Kidney epithelial cell (primary cell): ENCODE data around the gene SENP1. TPM values are rescaled to one million over a fixed set of nuclear protein-coding genes. Genes with fewer than 3 reads are reported as not detected.

Experiments
- DNase-seq: peaks from one replicate; pipeline ENCODE4 v3.0.0-alpha.2; 2010; ENCODE audit warnings: low read depth
- H3K27me3 ChIP-seq: 2 replicates; pipeline ENCODE4 v1.6.0; 2011; ENCODE audit warnings: low read length; ENCODE audit not compliant: control insufficient read depth, insufficient read depth
- H3K36me3 ChIP-seq: 2 replicates; pipeline ENCODE4 v1.5.1; 2011; ENCODE audit warnings: low read length; ENCODE audit not compliant: control insufficient read depth, insufficient read depth
- H3K4me3 ChIP-seq: 2 replicates; pipeline ENCODE4 v1.5.1; 2011; ENCODE audit warnings: low read depth, mild to moderate bottlenecking, control low read depth, low read length
- total RNA-seq: library from RNA; depleted of rRNA; stranded (reverse); fragments of >200 nt; gene quantifications from 2 replicates; pipeline ENCODE4 v1.2.3, GENCODE V29; 2015
- TF ChIP-seq, protein P1 (sequence below): IDR thresholded peaks from 2 replicates; pipeline ENCODE4 v1.5.1; 2011; ENCODE audit warnings: mild to moderate bottlenecking, moderate library complexity, low read length, control low read depth, inconsistent platforms; ENCODE audit not compliant: insufficient read depth, poor library complexity, severe bottlenecking

SENP1 gene
- total RNA-seq, 1 donor from 2014 or later = 13.2 TPM

DNA sequence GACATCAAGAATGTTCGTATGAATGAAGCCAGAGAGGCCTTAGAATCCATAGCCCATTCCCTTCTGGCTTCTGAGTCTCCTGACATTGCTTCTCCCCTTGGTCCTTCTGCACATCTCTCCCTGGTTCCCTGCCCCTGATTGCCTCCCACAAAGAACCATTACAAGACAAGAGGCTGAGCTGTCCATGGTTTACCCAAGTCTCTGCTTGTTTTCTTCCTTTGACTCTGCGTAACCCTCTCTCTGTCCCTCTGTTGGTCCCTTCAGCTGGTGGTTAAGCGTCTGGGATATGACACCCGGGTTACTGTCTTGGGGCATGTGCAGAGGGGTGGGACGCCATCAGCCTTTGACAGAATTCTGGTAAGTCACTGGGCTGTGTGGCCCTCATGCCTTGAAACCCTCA is 29.1 kb upstream of the SENP1 start:
- H3K36me3 ChIP-seq = peaks cover 3% of the 10 kb centered on the region
- TF ChIP-seq, protein P1, sequence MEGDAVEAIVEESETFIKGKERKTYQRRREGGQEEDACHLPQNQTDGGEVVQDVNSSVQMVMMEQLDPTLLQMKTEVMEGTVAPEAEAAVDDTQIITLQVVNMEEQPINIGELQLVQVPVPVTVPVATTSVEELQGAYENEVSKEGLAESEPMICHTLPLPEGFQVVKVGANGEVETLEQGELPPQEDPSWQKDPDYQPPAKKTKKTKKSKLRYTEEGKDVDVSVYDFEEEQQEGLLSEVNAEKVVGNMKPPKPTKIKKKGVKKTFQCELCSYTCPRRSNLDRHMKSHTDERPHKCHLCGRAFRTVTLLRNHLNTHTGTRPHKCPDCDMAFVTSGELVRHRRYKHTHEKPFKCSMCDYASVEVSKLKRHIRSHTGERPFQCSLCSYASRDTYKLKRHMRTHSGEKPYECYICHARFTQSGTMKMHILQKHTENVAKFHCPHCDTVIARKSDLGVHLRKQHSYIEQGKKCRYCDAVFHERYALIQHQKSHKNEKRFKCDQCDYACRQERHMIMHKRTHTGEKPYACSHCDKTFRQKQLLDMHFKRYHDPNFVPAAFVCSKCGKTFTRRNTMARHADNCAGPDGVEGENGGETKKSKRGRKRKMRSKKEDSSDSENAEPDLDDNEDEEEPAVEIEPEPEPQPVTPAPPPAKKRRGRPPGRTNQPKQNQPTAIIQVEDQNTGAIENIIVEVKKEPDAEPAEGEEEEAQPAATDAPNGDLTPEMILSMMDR = no peak
- H3K27me3 ChIP-seq = no peaks in the 10 kb centered on the region
- no peak for DNase-seq
- no peak overlapping the region for H3K4me3 ChIP-seq

DNA sequence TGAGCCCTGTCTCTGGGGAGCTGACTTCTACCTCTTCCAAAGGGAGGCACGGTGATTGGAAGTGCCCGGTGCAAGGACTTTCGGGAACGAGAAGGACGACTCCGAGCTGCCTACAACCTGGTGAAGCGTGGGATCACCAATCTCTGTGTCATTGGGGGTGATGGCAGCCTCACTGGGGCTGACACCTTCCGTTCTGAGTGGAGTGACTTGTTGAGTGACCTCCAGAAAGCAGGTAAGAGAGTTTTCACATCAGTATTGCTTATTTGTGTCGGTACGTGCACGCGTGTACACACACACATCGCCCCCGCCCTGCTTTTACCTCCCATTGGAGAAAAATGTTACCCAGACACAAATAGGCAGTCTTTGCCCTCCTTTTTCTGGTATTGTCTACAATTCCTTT is 26.9 kb upstream of the SENP1 start:
- H3K36me3 ChIP-seq = peaks cover 3% of the 10 kb centered on the region
- no peak overlapping the region for H3K4me3 ChIP-seq
- no peaks in the 10 kb centered on the region for H3K27me3 ChIP-seq
- TF ChIP-seq, protein P1 = no peak
- no peak for DNase-seq

DNA sequence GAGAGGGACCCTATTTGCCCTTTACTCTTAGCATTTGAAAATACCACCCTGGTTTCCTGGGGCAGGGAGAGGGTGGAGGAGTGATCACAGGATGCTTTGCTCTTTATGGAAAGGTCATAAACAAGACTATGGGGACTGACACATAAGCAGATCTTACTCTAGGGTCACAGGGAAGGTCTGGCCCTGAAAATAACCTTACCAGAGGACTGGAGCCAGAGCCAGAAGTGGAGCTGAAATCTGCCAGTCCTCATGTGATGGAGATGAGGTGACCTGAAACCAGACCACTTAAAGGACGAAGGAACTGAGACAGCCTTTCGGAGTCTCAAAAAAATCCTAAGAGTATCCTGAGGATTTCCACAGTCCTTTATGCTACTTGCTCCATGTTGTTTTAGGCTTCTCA is 25.6 kb upstream of the SENP1 start:
- Histone ChIP-seq H3K27me3 (no peaks in the 10 kb centered on the region), H3K36me3 (peaks cover 3% of the 10 kb centered on the region), H3K4me3 (no peak overlapping the region)
- TF ChIP-seq, protein P1 = no peak
- DNase-seq = no peak

DNA sequence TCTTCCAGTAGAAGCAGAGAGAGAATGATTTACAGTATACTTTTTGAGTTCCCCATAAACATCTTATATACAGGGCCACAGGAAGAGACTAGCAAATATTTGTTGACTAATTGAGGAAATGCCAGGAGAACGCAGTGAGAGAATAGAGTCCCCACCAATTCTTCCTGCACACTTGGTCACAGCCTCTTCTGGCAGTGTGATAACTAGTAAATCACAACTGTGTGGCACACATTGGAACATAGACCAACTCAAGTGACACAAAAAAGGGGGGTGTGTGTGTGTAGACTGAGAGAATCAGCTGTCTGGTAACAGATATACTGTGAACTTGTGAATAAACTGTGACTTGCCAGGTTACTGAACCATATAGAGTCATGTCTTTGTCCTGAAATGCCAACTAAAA is 23.5 kb upstream of the SENP1 start:
- peaks cover 3% of the 10 kb centered on the region for H3K36me3 ChIP-seq
- no peak for DNase-seq
- no peak overlapping the region for H3K4me3 ChIP-seq
- no peaks in the 10 kb centered on the region for H3K27me3 ChIP-seq
- TF ChIP-seq, protein P1 = no peak

DNA sequence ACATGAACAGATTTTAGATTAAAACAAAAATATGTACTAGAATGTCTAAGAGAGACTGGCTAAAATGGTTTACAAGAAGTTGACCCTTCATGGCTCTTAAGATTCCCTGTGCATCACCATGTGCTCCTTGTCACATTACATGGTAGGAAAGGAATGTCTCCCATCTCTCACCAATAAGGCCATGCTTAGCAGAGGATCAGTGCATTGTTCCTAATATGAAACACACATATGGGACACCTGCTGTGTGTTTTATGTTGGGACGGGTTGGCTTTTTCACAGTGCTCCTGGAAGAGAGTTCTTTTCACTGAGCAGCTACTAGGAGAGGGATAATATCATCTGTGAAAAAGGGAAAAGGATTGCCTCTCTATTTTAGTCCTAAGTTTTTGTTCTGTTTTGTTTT is 22.9 kb upstream of the SENP1 start:
- H3K27me3 ChIP-seq = no peaks in the 10 kb centered on the region
- TF ChIP-seq, protein P1 = no peak

DNA sequence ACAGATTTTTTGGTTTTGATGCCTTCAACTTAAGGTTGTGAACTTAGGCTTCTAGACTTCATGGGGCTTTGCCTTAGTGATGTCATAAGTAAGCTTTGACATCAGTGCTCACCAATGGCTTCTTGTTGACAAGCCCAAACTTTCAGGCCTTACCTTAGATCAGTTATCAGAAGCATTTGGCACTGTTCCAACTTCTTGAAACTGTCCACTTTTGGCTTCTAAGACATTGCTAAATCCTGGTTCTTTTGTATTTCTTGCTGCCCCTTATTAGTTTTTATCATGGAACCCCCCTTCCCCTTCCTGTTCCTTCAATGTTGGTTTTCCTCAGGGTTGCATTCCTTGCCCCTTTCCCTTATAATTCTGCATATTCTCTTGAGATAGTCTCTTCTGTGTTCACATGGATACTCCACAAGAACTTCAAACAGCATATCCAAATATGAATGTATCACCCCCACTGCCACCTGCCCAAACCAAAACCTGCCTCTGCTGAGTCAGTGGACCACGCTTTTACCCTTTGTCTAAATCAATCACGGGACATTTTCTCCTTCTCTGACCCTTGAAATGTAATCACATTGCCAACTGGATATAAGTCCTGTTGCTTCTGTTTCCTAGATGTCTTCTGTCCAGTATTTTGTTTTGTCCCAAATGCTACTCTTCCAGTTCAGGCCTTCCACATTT is 21.2 kb upstream of the SENP1 start:
- TF ChIP-seq, protein P1 = no peak
- Histone ChIP-seq H3K4me3 (no peak overlapping the region), H3K36me3 (peaks cover 2% of the 10 kb centered on the region), H3K27me3 (no peaks in the 10 kb centered on the region)
- no peak for DNase-seq

More for the DNA sequence above, 22.9 kb upstream of the SENP1 start:
- H3K36me3 ChIP-seq = peaks cover 3% of the 10 kb centered on the region
- H3K4me3 ChIP-seq = no peak overlapping the region
- DNase-seq = no peak
